ENCODE results near the gene GNAS.
A peak's percentile ranks its signal among the peaks of the same experiment; 100 is the strongest.
"Not testable (repeated sequence)": the region's sequence is repeated elsewhere in the genome, so short reads cannot be mapped to it uniquely, and the experiment has no call there.

GNAS gene

DNA sequence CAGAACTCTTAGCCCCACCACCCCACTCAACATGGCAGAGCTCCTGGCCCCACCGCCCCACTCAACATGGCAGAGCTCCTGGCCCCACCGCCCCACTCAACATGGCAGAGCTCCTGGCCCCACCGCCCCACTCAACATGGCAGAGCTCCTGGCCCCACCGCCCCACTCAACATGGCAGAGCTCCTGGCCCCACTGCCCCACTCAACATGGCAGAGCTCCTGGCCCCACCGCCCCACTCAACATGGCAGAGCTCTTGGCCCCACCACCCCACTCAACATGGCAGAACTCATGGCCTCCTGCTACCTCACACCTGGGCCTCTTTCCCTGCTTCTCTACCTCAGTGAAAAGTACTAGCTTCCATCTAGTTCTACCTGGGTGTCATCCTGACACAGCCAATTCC is 23.7 kb upstream of the GNAS start:
- DNase-seq, result not testable (repeated sequence)

DNA sequence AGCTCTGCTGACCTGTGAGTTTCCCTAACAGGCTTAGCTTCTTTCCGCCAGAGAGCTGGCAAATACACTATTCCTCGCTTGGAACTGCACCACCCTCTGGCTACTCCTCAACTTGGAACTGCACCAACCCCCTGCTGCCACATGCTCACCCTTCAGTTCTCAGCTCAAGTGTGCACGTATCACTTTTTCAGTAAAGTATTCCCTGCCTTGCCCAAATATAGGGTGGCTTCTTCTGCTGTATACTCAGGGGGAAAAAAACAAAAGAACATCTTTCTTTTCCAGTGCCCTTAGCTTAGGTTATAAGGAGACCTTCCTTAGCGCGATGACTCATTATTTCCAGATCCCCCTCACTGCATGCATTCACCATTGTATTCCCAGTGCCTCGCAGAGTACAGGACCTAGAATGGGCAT is 23.0 kb upstream of the GNAS start:
- DNase-seq, result no peak

DNA sequence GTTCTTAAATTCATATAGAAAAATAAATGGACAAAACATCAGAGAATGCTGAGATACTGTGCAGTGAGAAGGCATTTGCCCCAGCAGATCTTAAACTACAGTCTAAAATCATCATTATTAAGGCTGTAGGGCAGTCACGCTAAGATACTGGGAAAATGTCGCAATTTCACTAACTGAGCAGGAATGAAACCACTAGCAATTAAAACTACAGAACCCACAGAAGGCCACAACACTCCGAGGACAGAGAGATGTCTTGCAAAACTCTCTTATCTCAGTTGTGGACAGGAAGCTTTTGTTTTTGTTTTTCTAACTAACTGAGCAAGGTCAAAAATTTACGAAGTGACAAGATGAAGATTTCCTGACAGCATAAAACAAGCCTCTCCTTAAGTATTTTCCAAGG is 20.1 kb upstream of the GNAS start:
- DNase-seq, result no peak

DNA sequence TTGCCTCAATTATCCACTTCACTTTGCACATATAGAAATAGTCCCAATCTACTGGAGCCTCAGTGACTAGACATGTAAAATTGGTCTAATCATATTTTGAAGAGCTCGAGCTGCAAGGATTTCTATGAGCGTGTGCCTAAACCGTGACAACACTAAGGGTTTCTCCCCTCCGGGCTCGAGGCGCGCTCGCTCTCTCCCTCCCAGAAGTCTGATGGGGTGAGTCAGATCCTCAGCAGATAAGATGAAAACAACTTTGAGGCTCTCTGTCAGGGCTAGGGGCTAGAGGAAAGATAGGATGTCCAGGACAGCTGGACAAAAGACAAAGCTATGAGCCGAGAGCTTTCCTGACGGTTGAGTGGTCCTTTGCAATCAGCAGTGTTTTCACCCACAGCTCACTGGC is 18.6 kb upstream of the GNAS start:
- DNase-seq, result no peak

DNA sequence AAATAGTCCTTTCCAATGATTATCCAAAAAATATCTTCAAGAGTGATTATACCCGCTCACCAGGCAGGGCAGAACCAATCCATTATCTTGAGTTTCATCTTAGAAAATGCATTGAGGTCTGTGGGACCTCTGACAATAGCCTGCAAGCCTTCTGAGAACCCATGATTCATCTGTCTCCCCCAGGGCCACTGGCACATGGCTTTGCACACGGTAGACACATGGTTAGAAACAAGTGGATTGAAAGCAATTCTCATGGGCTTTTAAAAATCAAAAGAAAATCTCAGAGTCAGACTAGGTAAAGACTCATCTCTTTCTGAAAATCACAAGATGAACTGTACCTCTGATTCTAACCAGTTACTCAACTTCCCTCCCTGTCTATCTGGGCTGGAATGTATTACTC is 17.3 kb upstream of the GNAS start:
- no peak for DNase-seq

DNA sequence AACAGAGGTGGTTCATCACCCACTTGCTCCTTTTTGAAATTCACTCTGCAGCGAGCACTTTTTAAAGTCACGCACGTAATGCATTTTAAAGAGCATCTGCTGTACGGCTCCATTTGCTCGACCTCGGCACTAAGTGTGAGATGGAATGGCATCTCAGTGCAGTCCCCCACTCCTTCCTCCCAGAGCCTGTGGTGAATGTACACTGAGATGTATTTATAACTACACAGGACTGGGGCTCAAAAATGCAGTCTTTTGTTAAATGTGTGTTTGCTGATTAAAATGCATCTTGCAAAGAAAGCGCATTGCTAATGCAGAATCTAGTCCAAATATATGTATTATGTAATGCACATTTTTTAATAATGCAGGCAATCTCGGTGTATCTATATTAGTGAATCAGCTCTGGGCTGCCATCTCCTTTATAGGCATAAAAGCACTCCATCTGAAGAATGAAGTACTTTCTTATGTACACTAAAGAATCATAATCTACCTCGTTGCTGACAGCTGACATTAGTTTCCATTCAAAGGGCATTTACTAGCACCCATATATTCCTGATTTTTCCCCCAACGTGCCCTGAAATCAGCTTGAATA is 15.8 kb upstream of the GNAS start:
- no peak for DNase-seq

DNA sequence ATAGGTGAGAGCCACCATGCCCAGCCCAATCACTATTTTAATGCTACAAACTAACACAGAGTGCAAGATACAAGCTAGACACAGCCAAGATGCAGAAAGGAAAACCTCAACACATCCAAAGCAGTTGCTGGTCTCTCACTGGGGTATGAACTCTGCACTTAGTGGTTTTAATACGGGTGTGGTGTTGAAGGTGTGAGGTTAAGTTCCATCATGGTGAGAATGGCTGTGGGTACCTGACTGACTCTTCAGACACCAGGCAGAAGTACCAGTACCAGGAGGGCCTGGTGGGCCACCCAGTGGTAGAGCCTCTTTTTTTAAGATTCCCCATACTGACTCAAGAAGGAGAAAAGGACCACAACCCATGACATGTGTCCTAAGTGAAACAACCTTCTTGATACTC is 14.8 kb upstream of the GNAS start:
- no peak for DNase-seq

DNA sequence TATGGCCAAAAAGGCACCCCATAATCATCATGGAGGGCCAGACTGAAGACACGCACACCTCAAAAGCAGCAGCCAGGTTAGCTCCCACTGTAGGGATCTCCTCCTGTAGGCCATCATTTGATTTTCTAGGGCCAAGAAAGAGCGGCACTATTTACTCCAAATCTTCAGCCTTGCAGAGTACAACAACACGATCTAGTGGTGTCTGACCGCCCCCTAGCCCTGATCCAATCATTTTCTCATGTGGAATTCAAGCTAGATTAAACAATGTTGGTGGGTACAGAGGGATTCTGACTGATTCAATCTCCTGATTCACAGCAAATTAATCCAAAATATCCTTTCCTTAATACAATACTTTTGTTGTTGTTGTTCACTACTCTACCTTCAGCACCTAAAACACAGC is 14.3 kb upstream of the GNAS start:
- DNase-seq, result no peak

DNA sequence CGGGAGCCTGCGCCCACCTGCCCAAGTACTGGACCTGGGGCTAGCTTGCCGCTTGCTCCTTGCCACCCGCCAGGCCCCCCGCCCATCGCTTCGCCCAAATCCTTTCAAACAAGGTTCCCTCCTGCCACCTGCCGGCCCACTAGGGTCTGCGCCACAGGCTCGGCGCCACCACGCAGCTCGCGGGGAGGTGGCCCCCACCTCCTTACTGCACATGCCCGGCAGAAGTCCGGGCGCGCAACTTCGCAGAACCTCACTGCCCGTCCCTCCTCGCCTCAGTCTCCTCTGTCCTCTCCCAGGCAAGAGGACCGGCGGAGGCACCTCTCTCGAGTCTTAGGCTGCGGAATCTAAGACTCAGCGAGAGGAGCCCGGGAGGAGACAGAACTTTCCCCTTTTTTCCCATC is 13.0 kb upstream of the GNAS start:
- DNase-seq, result peak; percentile 51 to 58

DNA sequence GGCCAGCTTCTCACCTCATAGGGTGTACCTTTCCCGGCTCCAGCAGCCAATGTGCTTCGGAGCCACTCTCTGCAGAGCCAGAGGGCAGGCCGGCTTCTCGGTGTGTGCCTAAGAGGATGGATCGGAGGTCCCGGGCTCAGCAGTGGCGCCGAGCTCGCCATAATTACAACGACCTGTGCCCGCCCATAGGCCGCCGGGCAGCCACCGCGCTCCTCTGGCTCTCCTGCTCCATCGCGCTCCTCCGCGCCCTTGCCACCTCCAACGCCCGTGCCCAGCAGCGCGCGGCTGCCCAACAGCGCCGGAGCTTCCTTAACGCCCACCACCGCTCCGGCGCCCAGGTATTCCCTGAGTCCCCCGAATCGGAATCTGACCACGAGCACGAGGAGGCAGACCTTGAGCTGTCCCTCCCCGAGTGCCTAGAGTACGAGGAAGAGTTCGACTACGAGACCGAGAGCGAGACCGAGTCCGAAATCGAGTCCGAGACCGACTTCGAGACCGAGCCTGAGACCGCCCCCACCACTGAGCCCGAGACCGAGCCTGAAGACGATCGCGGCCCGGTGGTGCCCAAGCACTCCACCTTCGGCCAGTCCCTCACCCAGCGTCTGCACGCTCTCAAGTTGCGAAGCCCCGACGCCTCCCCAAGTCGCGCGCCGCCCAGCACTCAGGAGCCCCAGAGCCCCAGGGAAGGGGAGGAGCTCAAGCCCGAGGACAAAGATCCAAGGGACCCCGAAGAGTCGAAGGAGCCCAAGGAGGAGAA is 12.3 kb upstream of the GNAS start:
- no peak for DNase-seq

DNA sequence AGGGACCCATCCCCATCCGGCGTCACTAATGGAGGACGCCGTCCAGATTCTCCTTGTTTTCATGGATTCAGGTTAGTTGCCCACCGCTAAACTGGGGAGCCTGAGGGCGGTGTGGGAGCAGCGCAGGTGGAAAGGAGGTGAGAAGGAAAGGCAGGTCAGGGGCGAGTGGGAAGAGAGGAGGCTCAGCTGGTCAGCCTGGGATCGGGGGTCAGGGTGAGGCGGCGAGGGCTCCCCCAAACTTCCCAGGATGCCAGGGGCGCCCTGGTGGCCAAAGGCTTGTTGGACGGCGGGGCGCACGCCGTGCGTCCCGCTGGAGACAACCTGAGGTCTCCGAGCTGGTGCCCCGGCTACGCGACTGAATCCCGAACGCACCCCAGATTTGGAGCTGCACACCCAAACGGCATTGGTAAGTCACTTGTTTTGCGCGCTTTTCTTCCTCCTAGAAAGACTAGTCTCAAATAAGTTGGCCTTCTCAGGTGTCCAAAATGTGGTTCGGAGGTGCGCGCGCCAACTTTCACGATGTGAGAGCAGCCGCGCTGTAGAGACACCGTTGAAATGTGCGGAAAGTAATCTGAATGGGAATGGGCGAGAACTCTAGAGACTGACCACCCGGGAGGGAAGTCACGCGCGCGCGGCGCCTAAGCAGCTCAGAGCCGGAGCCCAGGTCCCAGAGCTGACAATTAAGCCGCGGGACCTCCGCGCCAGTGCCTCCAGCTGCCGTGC is 11.5 kb upstream of the GNAS start:
- no peak for DNase-seq

DNA sequence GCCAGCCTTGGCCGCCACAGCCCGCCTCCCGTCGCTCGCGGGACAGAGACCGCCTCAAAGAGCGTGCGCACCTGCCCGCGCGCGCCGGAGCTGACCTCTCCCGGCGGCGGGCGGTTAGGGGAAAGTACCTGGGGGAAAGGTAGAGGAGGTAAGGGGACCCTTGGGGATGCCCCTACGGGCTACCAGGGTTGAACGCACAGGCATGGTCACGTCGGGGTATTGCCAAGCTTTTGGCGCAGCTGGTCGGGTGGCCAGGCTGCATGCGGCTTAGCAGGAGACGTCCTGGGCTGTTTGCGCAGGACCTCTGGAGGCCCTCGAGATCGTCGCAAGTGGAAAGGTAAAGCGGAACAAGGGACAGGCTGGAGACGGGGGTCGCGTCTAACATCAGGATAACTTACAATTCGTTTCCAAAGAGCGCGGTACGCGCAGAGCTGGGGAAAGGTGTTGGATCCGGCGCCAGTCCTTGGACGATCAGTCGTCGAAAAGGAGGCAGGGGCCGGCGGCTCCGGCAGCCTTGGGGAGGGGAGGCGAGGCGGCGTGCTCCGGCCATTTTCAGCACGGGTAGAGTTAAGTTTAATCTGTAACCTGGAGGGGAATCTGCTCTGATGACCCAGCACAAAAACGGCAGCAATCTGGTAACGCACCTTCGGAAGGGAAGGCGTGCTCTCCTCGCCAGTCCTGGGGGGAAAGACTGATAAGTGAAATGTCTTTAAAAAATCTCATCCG is 10.8 kb upstream of the GNAS start:
- no peak for DNase-seq

DNA sequence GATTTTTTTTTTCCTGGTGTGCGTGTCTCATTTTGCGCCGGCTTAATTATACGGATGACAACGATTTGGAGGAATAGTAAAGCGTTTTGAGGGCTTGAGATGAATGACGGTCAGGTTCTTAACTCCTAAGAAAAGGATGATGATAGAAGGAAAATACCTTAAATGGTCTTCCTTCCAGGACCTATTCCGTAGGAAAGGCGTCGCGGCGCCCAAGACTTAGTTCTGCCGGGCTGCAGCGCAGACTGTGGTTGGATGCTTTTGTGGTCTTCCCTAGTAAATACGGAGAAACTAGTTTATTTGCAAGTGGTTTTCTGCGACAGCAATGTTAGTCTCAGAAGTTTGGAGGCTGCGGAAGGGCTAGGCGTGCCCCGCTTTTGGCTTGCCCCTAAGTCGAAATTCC is 10.2 kb upstream of the GNAS start:
- no peak for DNase-seq

DNA sequence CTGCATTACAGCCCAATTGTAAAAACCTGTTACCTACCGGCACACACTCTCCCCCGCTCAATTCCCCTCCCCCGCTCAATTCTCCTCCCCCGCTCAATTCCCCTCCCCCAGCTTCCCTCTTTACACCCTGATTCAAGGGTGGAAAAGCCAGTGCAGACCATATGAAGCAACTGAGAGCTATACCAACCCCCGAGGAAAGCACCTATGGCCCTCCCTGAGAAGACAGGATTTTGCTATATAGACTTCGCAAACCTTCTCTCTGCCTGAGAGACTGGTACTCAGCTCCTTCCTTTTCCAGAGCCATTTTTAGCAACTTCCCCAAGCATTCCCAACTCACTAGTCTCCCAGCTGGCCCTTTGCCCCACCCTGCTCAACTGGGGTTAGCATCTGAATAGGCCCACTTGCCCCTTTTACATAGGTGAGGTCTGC is 9.4 kb upstream of the GNAS start:
- no peak for DNase-seq

DNA sequence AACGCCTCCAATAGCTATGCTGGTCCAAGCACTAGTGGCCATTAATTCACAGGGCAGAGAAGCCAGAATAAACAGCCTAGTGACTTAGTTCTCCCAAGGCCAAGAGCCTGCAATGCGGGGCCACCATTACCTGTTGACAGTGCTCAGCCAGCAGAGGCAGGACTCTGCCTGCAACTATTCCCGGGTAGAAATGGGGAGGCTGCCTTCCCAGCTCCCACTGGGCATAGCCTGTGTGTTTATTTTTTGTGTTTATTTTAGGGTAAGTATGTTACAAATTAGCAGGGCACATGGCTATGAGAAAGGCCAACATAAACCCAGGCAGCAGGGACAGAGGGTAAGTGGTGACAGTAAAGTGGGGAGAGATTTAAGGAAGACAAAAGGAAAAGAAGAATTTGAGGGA is 6.8 kb upstream of the GNAS start:
- no peak for DNase-seq

DNA sequence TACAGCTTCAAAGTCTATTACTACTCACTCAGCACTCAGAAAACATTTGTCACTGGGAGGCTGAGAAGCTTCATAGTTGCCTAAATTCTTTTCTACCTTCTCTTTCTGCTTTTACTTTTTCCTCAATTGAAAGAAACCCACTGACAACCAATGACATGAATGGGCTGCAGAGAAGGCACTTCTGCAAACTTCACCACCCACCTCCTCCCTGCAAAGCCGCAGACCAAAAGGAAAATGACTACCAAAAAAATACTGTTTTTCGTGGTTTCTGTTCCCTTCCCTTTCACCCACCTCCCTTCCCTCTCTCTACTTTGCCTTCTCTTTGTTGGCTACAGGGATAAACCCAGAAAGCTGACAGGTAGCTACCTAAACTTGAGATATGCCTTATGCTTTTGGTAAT is 5.1 kb upstream of the GNAS start:
- DNase-seq, result no peak

DNA sequence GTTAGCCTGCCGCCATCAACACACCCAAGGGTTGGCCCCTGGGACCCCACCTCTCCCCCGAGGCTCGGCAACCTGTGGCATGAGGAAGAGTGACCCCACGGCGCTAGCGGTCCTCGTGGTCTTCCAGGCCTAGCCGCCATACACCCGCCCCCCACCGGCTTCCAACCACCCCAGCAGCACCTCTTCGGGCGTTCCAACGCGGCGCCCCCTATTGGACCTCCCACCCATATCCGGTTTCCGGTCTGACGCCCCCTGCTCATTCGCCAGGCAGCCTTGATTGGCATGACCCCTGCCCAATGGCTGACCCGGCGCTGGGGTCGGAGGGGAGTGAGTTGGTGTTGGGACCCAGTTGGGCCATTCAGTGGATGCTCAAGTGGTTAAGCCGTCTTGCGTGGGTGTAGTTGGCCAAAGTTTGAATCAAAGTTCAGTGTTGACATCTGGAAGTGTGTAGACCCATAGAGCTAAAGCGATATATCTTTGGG is 1.8 kb upstream of the GNAS start, which contains the start of gene GNAS-AS1:
GNAS-AS1 (minus strand) TSS at position 210 of the 482 bp plus-strand sequence.
- DNase-seq, result peak; percentile 83 to 88

DNA sequence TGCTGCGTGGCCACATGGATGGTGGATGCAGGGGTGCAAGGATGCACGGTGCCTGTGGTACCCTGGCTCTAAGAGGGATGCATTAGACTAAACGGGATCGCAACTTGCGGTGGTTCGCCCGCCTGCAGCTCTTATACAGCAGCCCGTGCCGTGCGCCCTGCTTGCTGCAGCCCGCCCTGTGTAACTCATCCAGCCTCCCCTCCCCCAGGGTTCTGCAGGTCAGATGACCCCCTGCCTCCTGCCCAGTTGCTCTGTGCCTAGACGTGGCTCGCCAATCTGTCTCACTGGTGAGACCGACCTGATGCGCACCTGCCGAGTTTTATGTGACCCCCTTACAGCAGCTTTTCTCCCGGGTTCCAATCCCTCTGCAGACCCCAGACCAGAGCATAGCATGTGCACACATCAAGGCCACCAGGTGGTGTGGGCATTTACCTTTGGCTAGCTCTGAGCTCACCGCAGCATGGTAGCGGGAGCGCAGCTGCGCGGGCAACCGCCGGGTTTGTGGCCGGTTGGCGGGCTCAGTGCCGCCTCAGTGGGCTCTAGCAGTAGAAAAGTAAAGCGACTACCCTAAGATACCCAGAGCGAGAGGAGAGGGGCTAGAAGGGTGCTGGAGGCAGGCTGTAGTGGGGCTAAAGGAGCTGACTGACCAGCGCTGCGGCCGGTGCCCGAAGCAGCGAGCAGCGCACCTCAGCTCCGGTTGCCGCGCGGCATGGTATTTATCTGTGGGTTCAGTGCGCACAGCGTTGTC is 1.1 kb upstream of the GNAS start:
- DNase-seq, result no peak

DNA sequence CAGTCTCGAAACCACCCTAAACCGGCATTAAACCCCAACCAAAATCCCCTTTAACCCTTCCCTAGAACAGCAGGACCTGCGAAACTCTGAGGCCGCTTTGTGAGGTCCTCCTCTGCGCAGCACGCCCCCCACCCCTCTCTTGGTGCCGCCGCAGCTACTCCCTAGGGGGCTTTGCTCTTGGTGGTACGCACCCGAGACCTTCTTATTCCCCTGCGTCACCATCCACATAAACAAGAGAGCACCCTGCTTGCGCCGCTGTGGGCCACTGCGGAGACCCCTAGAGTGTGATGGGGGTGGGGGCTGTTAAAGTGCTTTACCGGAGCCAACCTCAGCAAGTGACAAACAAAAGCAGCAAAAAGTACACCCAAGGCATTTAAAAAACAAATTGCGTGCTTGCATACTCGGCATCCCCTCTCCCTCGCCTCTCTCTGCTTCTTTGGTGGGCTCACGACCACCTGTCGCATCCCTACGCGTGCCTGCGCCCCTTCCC is 502 bp upstream of the GNAS start:
- no peak for DNase-seq

DNA sequence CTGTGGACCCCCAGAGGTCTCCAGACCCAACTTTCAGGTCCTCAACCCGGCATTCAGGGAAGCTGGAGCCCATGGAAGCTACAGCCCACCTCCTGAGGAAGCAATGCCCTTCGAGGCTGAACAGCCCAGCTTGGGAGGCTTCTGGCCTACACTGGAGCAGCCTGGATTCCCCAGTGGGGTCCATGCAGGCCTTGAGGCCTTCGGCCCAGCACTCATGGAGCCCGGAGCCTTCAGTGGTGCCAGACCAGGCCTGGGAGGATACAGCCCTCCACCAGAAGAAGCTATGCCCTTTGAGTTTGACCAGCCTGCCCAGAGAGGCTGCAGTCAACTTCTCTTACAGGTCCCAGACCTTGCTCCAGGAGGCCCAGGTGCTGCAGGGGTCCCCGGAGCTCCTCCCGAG is 950 bp downstream of the GNAS start:
- DNase-seq, result no peak

DNA sequence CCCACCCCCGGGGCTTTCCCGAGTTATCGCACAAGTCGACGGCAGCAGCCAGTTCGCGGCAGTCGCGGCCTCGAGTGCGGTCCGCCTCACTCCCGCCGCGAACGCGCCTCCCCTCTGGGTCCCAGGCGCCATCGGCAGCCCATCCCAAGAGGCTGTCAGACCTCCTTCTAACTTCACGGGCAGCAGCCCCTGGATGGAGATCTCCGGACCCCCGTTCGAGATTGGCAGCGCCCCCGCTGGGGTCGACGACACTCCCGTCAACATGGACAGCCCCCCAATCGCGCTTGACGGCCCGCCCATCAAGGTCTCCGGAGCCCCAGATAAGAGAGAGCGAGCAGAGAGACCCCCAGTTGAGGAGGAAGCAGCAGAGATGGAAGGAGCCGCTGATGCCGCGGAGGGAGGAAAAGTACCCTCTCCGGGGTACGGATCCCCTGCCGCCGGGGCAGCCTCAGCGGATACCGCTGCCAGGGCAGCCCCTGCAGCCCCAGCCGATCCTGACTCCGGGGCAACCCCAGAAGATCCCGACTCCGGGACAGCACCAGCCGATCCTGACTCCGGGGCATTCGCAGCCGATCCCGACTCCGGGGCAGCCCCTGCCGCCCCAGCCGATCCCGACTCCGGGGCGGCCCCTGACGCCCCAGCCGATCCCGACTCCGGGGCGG is 1.6 kb downstream of the GNAS start:
- DNase-seq, result no peak
